ENCODE results near the gene PALM.

DNA sequence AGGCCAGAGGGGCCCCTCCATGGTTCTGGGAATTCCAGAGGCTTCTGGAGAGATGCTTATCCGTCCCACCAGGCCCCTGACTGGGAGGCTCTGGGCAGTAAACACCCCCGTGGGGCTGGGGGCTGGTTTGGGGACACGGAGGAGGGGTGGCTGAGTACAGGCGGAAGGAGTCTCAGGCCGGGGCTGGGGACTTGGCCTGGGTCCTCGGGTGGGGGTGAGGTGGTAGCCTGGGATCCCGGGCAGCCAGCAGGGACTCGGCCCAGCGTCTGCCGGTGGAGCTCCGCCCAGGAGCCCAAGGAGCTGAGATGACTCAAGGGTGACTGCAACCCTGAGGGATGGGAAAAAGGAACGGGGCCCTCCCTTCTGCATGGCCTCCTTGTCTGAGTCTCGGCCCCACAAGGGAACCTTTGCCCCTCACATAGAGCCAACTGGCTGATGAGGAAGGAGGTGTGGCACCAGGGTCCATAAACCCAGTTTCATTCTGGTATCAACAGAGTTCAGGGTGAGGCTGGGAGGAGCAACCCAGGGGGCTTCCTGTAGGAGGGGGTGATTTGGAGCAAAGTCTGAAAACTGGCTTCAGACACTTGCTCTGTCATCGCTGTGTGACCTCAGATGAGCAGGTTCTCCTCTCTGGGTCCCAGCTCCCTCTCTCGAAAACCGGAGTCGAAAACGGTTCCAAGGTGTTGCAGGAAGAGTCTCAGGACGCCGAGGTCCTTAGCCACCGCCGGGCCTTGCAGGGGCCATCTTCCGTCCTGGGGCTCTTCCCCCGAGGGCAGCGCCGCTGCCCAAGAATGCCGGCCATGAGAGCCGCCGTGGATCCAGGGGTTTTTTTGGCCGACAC, 43.0 kb downstream of the PALM start:
- TF ChIP-seq, protein P1, sequence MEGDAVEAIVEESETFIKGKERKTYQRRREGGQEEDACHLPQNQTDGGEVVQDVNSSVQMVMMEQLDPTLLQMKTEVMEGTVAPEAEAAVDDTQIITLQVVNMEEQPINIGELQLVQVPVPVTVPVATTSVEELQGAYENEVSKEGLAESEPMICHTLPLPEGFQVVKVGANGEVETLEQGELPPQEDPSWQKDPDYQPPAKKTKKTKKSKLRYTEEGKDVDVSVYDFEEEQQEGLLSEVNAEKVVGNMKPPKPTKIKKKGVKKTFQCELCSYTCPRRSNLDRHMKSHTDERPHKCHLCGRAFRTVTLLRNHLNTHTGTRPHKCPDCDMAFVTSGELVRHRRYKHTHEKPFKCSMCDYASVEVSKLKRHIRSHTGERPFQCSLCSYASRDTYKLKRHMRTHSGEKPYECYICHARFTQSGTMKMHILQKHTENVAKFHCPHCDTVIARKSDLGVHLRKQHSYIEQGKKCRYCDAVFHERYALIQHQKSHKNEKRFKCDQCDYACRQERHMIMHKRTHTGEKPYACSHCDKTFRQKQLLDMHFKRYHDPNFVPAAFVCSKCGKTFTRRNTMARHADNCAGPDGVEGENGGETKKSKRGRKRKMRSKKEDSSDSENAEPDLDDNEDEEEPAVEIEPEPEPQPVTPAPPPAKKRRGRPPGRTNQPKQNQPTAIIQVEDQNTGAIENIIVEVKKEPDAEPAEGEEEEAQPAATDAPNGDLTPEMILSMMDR (conservative IDR thresholded peaks at IDR 0.05; ENCODE audit: low read length) = no peak
- no peak for TF ChIP-seq EZH2phosphoT487 (IDR thresholded peaks at IDR 0.05; ENCODE audit: borderline replicate concordance, low read depth, low read length)
